ENCODE results near the gene KRT9.
"Not testable (repeated sequence)": the region's sequence is repeated elsewhere in the genome, so short reads cannot be mapped to it uniquely, and the experiment has no call there.

KRT9 gene, protein sequence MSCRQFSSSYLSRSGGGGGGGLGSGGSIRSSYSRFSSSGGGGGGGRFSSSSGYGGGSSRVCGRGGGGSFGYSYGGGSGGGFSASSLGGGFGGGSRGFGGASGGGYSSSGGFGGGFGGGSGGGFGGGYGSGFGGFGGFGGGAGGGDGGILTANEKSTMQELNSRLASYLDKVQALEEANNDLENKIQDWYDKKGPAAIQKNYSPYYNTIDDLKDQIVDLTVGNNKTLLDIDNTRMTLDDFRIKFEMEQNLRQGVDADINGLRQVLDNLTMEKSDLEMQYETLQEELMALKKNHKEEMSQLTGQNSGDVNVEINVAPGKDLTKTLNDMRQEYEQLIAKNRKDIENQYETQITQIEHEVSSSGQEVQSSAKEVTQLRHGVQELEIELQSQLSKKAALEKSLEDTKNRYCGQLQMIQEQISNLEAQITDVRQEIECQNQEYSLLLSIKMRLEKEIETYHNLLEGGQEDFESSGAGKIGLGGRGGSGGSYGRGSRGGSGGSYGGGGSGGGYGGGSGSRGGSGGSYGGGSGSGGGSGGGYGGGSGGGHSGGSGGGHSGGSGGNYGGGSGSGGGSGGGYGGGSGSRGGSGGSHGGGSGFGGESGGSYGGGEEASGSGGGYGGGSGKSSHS

GRCh38 chr17:41571561-41572434, at the start of gene KRT9:
TSS of gene KRT9 (minus strand) at chr17:41572059. CDS start at chr17:41571992, 67 bp downstream.
- no peak for DNase-seq

GRCh38 chr17:41621435-41621817, 49.6 kb upstream of the KRT9 start:
- DNase-seq, result not testable (repeated sequence)

DNA sequence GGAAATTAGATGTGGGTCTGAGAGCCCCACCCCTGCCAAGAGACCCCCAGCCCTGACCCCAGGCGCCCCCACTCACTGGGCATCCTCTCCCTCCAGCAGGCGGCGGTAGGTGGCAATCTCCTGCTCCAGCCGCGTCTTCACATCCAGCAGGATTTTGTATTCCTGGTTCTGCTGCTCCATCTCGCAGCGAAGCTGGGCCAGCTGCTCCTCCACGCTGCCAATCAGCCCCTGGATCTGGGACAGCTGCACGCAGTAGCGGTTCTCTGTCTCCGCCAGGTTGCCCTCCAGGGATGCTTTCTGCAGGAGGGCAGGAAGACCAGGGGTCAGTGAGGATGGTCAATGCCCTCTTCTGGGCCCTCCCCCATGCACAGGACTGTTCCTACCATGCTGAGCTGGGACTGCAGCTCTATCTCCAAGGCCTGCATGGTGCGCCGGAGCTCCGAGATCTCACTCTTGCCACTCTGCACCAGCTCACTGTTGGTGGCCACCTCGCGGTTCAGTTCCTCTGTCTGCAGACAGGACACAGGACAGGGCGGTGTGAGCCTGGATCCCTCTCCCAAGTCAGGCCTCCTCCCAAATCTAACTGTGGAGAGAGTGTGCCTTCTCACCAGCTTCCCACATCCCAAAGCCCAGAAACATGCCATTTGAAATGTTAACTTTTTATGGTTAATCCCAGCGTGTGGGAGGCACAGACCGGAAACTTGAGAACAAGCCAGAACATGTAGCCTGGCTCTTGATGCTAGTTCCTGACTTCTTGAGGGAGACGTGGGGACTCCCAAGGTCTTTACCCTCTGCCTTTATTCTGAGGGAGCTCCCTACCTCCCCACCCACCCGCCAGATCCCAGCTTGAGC, 49.0 kb upstream of the KRT9 start:
- no peak for DNase-seq

DNA sequence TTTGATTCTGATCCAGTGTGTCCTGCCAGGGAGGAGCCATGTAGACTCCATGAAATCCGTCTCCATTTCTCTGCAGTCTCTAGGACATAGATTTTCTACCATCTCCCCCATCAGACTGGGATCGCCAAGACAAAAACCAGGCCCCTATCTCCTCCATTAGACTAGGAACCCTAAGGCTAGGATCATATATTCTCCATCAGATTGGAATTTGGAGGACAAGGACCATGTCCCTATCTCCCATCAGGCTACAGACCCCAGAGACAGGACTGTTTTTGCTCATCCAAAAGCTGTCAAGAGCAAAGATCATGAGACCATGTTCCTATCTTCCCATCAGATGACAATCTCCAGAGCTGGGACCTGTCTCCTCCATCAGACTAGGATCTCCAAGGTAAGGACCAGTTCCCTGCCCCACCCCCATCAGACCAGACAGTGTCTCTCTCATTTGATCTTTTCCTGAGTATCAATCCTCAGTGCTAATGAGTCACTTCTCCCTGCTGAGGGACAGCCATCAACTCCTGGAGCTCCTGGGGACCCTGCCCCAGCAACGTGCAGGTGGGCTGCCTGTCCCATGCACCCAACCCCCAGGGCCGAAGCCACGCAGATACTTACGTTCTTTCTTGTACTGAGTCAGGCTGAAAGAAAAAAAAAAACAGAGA, 48.2 kb upstream of the KRT9 start:
- not testable (repeated sequence) for DNase-seq

- DNase-seq, result no peak
Measured at GRCh38 chr17:41619036-41619926, 47.4 kb upstream of the KRT9 start.

DNA sequence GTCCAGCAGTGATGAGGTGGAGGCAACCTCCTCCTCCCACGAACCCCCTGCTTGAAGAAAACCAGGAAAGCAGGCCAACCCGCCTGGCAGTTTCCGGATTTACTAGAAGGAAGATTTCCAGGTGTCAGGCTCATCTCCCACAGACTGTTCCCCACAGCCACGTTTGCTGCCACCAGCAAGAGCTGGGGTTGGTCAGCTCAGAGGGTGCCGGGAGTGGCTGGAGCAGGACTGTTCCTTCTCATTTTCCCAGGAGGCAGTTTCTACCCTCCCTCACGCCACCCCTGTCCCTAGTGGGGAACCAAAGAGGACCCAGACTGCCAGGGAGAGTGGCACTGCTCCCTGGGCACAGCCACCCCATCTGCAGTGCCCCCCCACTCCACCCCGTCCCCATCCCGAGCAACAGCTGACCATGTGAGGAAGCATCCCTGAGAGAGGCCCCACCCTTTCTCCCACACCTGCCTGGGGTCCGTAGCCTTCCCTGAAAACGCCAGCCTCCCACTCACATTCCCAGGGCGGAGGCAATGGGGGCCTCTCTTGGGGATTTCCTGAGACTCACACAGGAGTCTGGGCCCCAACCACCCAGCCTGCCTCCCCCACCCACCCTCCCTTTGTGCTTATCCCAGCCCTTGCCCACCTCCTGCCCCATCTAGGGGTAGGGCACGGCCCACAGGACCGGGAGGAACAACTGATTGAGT, 46.6 kb upstream of the KRT9 start:
- no peak for DNase-seq

- no peak for DNase-seq
Measured at GRCh38 chr17:41617698-41618097, 45.8 kb upstream of the KRT9 start.

GRCh38 chr17:41617136-41617535, 45.3 kb upstream of the KRT9 start:
- no peak for DNase-seq

DNA sequence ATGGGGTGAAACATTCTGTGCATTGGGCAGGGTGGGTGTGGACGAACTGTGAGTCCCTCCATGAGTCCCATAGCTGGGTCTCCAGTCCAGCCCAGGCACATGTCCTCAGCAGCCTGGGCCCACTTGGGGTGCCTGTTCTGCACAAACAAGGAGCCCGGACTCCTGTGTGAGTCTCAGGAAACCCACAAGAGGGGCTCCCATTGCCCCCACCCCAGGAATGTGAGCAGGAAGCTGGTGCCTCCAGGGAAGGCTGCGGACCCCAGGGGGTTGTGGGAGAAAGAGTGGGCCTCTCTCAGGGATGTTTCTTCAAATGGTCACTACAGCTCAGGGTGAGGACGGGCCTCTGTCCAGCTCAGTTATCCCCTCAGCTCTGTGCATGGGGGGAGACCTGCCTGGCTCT, 44.6 kb upstream of the KRT9 start:
- DNase-seq, result not testable (repeated sequence)

- DNase-seq, result no peak
Measured at GRCh38 chr17:41615454-41615853, 43.6 kb upstream of the KRT9 start.

GRCh38 chr17:41614767-41615166, 42.9 kb upstream of the KRT9 start:
- DNase-seq, result not testable (repeated sequence)

- DNase-seq, result no peak
Measured at GRCh38 chr17:41614098-41614497, 42.2 kb upstream of the KRT9 start.

DNA sequence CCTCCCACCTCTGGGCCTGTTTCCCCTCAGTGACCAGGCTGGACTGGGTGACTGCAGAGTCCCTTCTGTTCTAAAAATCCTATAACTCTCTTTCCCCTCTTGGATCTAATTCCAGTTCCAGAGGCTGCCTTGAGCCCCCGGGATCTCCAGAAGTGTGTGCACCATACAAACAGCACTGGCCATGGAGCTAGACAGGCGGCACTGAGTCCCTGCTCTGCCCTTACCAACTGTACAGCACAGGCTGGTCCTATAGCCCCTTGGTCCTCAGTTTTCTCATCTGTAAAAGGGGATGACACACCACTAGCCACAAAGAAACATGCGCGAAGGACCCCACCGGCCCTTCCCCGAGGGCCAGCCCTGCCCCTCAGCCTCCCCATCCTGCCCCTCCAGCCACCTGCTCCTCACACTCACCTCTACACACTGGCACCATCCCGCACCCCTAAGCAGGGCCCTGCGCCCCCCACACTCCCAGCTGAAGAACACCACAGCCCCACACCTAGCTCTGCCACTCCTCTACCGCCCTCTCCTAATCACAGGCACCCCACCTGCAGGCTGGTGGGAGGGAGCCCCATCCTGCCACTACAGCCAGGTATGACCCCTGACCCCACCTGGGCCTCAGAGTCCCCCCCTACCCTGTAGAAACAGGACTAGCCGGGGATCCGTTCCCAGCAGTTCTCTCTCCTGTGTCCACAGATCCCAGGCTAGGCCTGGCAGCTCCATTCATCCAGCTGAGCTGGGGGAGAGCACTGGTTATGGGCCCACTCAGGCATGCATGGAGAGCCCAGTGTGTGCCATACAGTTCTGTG, 41.6 kb upstream of the KRT9 start:
- no peak for DNase-seq

DNA sequence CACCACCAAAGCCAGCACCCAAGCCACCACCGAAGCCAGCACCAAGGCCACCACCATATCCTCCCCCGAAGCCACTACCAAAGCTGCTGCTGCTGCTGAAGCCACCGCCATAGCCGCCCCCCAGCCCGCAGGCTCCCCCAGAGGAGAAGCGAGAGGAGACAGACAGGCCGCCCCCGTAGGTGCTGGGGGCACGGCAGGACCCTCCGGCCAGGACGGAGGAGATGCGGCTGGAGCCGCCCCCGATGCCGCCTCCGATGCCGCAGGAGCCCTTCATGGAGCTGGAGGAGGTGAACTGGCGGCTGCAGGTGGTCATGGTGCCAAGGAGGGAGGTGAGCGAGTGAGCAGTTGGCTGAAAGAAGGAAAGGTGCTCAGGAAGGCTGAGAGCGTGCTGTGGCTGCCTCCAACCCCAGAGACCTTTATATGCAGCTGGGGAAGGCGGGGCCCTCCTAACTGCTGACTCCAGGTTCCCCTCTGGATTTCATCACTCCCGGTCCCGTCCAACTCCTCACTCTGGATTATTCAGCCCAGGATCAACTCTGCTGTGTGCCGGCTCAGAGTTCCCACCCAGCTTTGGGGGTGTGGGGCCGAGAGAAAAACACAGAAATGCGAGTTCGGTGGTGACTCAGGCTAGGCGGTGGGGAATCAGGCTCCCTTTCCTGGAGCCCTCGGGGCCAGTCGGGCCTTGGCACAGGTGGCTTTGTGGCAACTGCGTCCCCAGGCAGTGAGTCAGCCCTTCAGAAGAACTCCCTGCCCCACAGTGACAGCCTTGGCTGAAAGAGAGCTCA, 40.7 kb upstream of the KRT9 start, which contains the start of gene KRT16:
Gene KRT16 (minus strand): TSS at position 392 of the 785 bp plus-strand sequence. CDS start 79 bp downstream, at position 313.
- DNase-seq, result not testable (repeated sequence)

GRCh38 chr17:41610965-41611640, 39.2 kb upstream of the KRT9 start:
- no peak for DNase-seq

GRCh38 chr17:41610061-41610517, 38.2 kb upstream of the KRT9 start:
- DNase-seq, result not testable (repeated sequence)

- DNase-seq, result not testable (repeated sequence)
Measured at GRCh38 chr17:41606930-41607329, 35.1 kb upstream of the KRT9 start.

DNA sequence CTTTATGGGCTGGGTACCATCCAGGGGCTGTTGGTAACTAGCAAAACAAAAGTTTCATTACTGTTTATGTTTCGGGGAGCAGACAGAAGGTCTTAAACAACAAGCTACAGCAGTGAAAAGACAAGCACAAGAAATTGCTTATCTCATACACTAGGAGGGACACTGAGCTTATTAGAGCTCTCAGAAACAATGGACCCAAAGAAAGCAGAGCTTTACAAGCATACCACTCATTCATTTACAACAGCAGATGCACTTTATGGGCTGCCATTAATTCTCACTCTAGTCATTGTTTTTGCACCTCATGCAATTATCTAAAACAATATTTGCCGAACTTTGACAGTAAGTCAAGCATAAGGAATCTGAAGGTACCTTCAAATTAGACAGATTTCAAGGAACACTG, 30.7 kb upstream of the KRT9 start:
- no peak for DNase-seq
